ENCODE results near the gene ARAP2.

DNA sequence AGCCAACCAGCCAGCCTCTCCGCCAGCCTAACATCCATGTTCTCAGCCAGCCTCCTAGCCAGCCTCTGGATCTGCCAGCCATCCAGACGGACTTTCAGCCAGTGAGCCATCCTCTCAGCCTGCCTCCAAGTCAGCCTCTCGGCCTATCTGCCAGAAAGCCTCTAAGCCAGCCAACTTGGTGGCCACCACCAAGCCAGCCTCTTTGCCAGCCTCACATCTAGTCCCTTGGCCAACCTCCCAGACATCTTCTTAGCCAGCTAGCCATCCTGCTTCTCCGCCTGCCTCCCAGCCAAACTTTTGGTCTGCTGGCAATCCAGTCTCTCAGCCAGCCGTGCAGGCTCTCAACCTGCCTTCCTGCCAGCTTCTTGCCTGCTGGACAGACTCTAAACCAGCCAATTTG, 16.4 kb upstream of the ARAP2 start:
- TF ChIP-seq, protein P1, sequence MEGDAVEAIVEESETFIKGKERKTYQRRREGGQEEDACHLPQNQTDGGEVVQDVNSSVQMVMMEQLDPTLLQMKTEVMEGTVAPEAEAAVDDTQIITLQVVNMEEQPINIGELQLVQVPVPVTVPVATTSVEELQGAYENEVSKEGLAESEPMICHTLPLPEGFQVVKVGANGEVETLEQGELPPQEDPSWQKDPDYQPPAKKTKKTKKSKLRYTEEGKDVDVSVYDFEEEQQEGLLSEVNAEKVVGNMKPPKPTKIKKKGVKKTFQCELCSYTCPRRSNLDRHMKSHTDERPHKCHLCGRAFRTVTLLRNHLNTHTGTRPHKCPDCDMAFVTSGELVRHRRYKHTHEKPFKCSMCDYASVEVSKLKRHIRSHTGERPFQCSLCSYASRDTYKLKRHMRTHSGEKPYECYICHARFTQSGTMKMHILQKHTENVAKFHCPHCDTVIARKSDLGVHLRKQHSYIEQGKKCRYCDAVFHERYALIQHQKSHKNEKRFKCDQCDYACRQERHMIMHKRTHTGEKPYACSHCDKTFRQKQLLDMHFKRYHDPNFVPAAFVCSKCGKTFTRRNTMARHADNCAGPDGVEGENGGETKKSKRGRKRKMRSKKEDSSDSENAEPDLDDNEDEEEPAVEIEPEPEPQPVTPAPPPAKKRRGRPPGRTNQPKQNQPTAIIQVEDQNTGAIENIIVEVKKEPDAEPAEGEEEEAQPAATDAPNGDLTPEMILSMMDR (IDR thresholded peaks at IDR 0.05; ENCODE audit: low read depth, low read length), result no peak
- no peak for TF ChIP-seq EZH2phosphoT487 (IDR thresholded peaks at IDR 0.05; ENCODE audit: low read depth)
